CD4-positive, alpha-beta memory T cell (primary cell): ENCODE data around the gene MAP9. TPM values are rescaled to one million over a fixed set of nuclear protein-coding genes. Genes with fewer than 3 reads are reported as not detected.

ENCODE experiments used
- CTCF ChIA-PET: fragments of 350-600 bp; sonication (Branson Sonifier 250); formaldehyde crosslinking; loops from one replicate; lab custom pipeline; 2021; ENCODE audit warnings: inconsistent platforms; ENCODE audit not compliant: partially characterized antibody; lab: Charles Lee
- POLR2A ChIA-PET: fragments of 350-600 bp; sonication (Branson Sonifier 250); formaldehyde crosslinking; loops from one replicate; lab custom pipeline; 2021; ENCODE audit not compliant: partially characterized antibody; lab: Charles Lee
- DNase-seq, 5 donors: peaks; one replicate each; pipeline versions ENCODE4 v3.0.0 to v3.0.0-alpha.2; 2020 to 2022; ENCODE audit warnings: mixed read lengths in 1 of 5
- H3K27ac ChIP-seq: one replicate; pipeline ENCODE4 v1.7.0; 2013; ENCODE audit warnings: low read depth, low read length
- H3K27me3 ChIP-seq: 2 replicates; pipeline ENCODE4 v1.7.0; 2013; ENCODE audit warnings: mild to moderate bottlenecking, low read length, moderate library complexity; ENCODE audit not compliant: insufficient read depth
- H3K36me3 ChIP-seq: 2 replicates; pipeline ENCODE4 v1.7.0; 2013; ENCODE audit warnings: mild to moderate bottlenecking, low read length, moderate library complexity; ENCODE audit not compliant: insufficient read depth
- H3K4me1 ChIP-seq: 2 replicates; pipeline ENCODE4 v1.7.0; 2013; ENCODE audit warnings: mild to moderate bottlenecking, low read length, moderate library complexity; ENCODE audit not compliant: insufficient read depth
- H3K4me3 ChIP-seq, 2 donors: one replicate each; pipeline ENCODE4 v1.7.0; 2013; ENCODE audit warnings: low read length in 2 of 2, mild to moderate bottlenecking in 1 of 2
- H3K9me3 ChIP-seq, 2 donors: one replicate each; pipeline ENCODE4 v1.7.0; 2013; ENCODE audit warnings: low read length in 2 of 2, control low read depth in 1 of 2; ENCODE audit not compliant: control insufficient read depth in 1 of 2
- H3K27ac Mint-ChIP-seq, 7 donors: one replicate each; pipeline ENCODE4 v1.8.0; 2020 to 2021; ENCODE audit warnings: mixed read lengths in 7 of 7, mild to moderate bottlenecking in 6 of 7, inconsistent platforms in 3 of 7, moderate library complexity in 3 of 7
- H3K27me3 Mint-ChIP-seq, 2 donors: one replicate each; pipeline ENCODE4 v1.8.0; 2020 to 2021; ENCODE audit warnings: mixed read lengths in 2 of 2
- H3K36me3 Mint-ChIP-seq, 2 donors: one replicate each; pipeline ENCODE4 v1.8.0; 2020 to 2021; ENCODE audit warnings: mixed read lengths in 2 of 2, inconsistent platforms in 1 of 2, mild to moderate bottlenecking in 1 of 2
- H3K4me1 Mint-ChIP-seq, 4 donors: one replicate each; pipeline ENCODE4 v1.8.0; 2020 to 2021; ENCODE audit warnings: mixed read lengths in 4 of 4, mild to moderate bottlenecking in 1 of 4
- H3K4me3 Mint-ChIP-seq, 8 donors: one replicate each; pipeline ENCODE4 v1.8.0; 2020 to 2021; ENCODE audit warnings: mixed read lengths in 8 of 8, mild to moderate bottlenecking in 7 of 8, moderate library complexity in 6 of 8, inconsistent platforms in 3 of 8
- H3K9me3 Mint-ChIP-seq, 8 donors: one replicate each; pipeline ENCODE4 v1.8.0; 2020 to 2021; ENCODE audit warnings: mixed read lengths in 8 of 8, mild to moderate bottlenecking in 5 of 8, inconsistent platforms in 3 of 8, moderate library complexity in 1 of 8
- intact Hi-C: fragments of 100-400 bp; cut with micrococcal nuclease; formaldehyde crosslinking; loops from one replicate; pipeline ENCODE4 v1.15.1; 2023
- polyA plus RNA-seq, 2 donors: library from polyadenylated mRNA; unstranded; fragments of 300-500 nt; fragmentation: Illumina TruSeq; gene quantifications; one replicate each; pipeline ENCODE4 v1.2.3, GENCODE V29; 2021
- total RNA-seq, 2 experiments: library from RNA; stranded (reverse); gene quantifications; one replicate each; pipeline ENCODE4 v1.2.3, GENCODE V29; 2021

The MAP9 gene
- total and polyA plus RNA-seq, 4 experiments from 2014 or later: 4.7 to 7.9 (median 5.4) TPM

DNA sequence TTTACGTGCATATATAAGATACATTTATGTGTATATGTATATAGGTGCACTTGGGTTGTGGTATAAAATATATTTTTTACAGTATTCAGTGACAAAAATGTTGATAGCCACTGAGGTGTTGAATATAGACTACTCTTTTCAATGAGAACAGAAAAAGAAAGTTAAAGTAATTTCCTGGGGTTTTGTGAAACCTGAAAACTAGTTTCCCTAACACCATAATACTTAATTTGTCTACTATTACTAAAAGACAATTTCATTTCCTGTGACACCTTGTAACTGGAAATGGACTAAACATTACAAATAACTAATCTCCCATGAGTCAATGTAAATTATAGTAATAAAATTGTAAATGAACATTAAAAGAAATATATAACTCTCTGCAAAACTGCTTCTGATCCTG is 32.0 kb upstream of the MAP9 start:
- Histone ChIP-seq H3K4me1 (no peaks in the 10 kb centered on the region), H3K27me3 (no peaks in the 10 kb centered on the region), H3K9me3 (no peaks in the 10 kb centered on the region), H3K27ac (no peak overlapping the region), H3K4me3 (no peak overlapping the region), H3K36me3 (no peaks in the 10 kb centered on the region)
- intact Hi-C loops: no loop called here
- Mint-ChIP-seq H3K4me3 (no peak overlapping the region), H3K36me3 (no peaks in the 10 kb centered on the region), H3K27ac (no peak overlapping the region), H3K4me1 (no peaks in the 10 kb centered on the region), H3K9me3 (no peaks in the 10 kb centered on the region), H3K27me3 (peaks cover 1 to 4% of the 10 kb centered on the region in 2 donors)
- POLR2A ChIA-PET: no interaction called here
- no peak for DNase-seq
- CTCF ChIA-PET: no interaction called here

DNA sequence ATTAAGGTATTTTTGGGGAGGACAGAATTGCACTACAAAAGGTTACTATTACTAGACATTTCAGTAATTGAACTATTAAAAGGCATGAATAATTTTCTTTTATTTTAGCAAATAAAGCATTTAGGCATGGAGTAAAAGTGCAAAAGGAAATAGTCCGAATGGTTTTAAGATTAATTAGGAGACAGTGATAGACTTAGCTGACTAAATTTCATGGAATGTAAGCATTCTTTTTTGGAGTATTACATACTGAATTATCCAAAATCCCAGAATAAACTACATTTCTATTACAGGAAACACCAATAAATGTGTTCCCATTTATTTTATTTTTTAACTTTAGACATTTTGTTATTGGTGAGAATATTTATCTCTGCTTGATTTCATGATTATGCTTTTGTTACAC is 30.7 kb upstream of the MAP9 start:
- no peak overlapping the region for H3K4me3 Mint-ChIP-seq
- H3K36me3 Mint-ChIP-seq: no peaks in the 10 kb centered on the region

DNA sequence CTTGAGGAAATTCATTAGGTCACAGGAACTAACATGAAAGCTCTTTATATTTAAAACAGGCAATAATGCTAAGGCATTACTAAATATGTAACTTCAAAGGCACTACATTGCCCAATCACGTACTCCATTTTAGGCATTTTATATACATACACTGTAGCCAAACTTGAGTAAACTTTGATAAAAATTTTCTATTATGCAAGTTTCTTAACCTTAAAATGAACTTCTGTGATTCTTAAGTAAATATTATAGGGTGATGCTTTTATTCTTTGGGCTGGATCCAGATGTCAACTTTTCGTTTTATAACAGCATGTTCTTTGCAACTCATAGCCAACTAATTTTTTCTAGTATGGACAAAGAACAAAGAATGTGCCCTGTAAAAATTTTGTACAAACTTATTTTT is 28.3 kb upstream of the MAP9 start:
- no peaks in the 10 kb centered on the region for H3K36me3 Mint-ChIP-seq
- ChIA-PET CTCF (no interaction called here), POLR2A (no interaction called here)
- H3K9me3 ChIP-seq: no peaks in the 10 kb centered on the region
- no peaks in the 10 kb centered on the region for H3K36me3 ChIP-seq
- H3K4me3 ChIP-seq: no peak overlapping the region
- no peaks in the 10 kb centered on the region for H3K4me1 Mint-ChIP-seq
- no peak for DNase-seq
- no peaks in the 10 kb centered on the region for H3K27me3 ChIP-seq
- no peaks in the 10 kb centered on the region for H3K4me1 ChIP-seq
- H3K27me3 Mint-ChIP-seq: peaks cover under 1% of the 10 kb centered on the region in 2 donors
- H3K27ac ChIP-seq: no peak overlapping the region
- intact Hi-C loops: no loop called here
- H3K4me3 Mint-ChIP-seq: no peak overlapping the region
- no peak overlapping the region for H3K27ac Mint-ChIP-seq
- H3K9me3 Mint-ChIP-seq: no peaks in the 10 kb centered on the region

More for the DNA sequence above, 30.7 kb upstream of the MAP9 start:
- CTCF ChIA-PET: no interaction called here
- Histone ChIP-seq H3K27me3 (no peaks in the 10 kb centered on the region), H3K27ac (no peak overlapping the region), H3K4me1 (no peaks in the 10 kb centered on the region), H3K9me3 (no peaks in the 10 kb centered on the region), H3K36me3 (no peaks in the 10 kb centered on the region), H3K4me3 (no peak overlapping the region)
- POLR2A ChIA-PET: no interaction called here
- H3K27me3 Mint-ChIP-seq: peaks cover 0 to 4% of the 10 kb centered on the region in 2 donors
- no peaks in the 10 kb centered on the region for H3K4me1 Mint-ChIP-seq
- no peak for DNase-seq
- no peaks in the 10 kb centered on the region for H3K9me3 Mint-ChIP-seq
- no peak overlapping the region for H3K27ac Mint-ChIP-seq
- intact Hi-C loops: no loop called here

DNA sequence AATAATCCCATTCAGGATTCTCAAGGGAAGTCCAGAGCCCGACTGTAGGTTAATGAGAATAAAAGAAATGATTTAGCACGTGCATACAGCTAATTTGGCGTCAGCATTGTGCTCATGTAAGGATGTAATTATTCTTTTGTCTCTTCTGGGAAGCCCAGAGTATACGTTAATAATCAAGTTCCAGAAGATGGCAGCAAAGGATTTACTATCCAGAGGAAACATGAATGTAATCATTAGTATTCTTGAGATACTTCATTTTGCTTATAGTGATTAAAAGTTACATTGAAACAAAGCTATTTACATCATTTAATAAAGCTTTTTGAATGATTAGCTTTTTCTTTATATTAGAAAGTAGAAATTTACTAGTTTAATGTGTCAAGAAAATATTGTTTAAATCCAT is 27.1 kb upstream of the MAP9 start:
- Mint-ChIP-seq H3K27me3 (peaks cover 5 to 6% of the 10 kb centered on the region in 2 donors), H3K4me1 (no peaks in the 10 kb centered on the region), H3K9me3 (no peaks in the 10 kb centered on the region), H3K36me3 (no peaks in the 10 kb centered on the region), H3K27ac (no peak overlapping the region), H3K4me3 (no peak overlapping the region)
- Histone ChIP-seq H3K27ac (no peak overlapping the region), H3K36me3 (no peaks in the 10 kb centered on the region), H3K4me3 (no peak overlapping the region), H3K27me3 (no peaks in the 10 kb centered on the region), H3K9me3 (no peaks in the 10 kb centered on the region), H3K4me1 (no peaks in the 10 kb centered on the region)
- intact Hi-C loops: no loop called here
- CTCF ChIA-PET: no interaction called here
- POLR2A ChIA-PET: no interaction called here
- DNase-seq: no peak

DNA sequence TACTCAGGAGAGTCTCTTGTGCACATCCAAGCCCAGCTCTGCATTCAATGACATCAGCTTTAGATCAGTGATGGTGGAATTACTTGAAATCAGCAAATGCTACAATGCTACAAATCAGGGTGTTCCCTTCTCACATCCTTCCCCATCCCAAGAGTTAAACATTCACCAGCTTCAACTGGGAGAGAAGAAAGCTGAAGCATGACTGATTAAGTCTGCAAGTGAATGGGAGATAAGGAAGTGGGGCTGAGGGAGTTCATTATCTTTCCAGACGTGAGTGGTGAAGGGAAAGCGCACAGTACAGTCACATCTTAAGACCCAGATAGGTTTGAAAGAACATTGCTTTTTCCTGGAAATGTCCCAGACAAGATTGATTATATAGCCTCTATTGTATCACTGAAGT is 26.2 kb upstream of the MAP9 start:
- no peak overlapping the region for H3K27ac Mint-ChIP-seq
- intact Hi-C loops: no loop called here
- no peak overlapping the region for H3K27ac ChIP-seq
- no peaks in the 10 kb centered on the region for H3K36me3 ChIP-seq
- CTCF ChIA-PET: no interaction called here
- no peaks in the 10 kb centered on the region for H3K9me3 ChIP-seq
- no peak for DNase-seq
- H3K36me3 Mint-ChIP-seq: no peaks in the 10 kb centered on the region
- POLR2A ChIA-PET: no interaction called here
- H3K27me3 Mint-ChIP-seq: peaks cover 9% of the 10 kb centered on the region in 2 donors
- H3K4me3 Mint-ChIP-seq: no peak overlapping the region
- H3K4me3 ChIP-seq: no peak overlapping the region
- no peaks in the 10 kb centered on the region for H3K27me3 ChIP-seq
- H3K4me1 ChIP-seq: no peaks in the 10 kb centered on the region
- no peaks in the 10 kb centered on the region for H3K4me1 Mint-ChIP-seq
- no peaks in the 10 kb centered on the region for H3K9me3 Mint-ChIP-seq

DNA sequence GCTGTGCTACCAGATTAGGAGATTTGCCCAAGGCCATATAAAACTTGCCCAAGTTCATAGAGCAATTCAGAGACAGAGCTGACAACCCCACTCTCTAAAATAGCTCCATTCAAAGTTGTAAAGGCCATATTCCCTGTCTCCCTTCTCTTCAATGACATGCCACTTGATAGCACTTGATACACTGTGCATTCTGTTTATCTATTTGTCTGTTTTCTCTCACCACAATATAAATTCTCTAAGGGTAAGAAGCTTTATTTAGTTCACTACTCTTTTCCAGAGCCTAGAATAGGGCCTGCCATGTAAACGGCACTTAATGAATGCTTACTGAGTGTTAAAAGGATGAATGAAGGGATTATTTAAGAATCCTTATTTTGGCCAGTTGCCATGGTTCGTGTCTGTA is 24.1 kb upstream of the MAP9 start:
- intact Hi-C loops: no loop called here

DNA sequence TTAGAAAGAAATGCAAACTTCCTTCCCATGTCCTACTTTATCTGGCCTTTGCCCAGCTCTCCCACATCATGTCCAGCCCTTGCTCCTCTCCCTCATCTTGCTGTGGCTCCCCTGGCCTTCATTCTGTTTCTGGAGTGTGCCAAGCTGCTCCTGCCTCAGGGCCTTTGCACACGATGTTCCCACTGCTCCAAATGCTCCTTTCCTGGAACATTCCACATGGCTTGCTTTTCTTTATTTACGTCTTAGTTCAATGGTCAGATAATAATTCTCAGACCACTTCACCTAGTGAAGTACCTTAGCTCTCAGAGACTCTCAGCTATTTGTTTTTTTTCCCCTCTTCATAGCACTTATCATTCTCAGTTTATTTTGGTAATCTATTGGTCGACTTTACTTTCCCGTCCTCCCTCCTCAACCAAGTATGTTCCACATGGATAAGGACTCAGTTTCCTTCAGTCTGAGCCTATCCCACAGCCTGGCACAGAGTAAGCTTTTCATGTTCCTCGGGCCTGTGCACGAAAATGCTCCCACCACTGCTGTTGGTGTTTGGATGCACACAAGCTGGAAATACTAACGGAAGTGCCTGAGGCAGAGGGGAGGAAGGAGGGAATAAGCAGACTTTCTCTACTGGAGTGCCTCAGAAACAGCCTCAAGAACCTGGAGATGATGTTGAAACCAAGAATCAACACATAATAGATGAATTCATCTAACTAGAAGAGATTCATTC is 23.4 kb upstream of the MAP9 start:
- H3K27me3 ChIP-seq: no peaks in the 10 kb centered on the region
- no peaks in the 10 kb centered on the region for H3K9me3 ChIP-seq
- Mint-ChIP-seq H3K4me3 (peak overlapping the region in 1 of 8 donors; percentile 27), H3K36me3 (no peaks in the 10 kb centered on the region), H3K4me1 (no peaks in the 10 kb centered on the region), H3K9me3 (peaks cover 0 to 4% (median 0%) of the 10 kb centered on the region in 8 donors), H3K27me3 (peaks cover 11 to 12% of the 10 kb centered on the region in 2 donors), H3K27ac (no peak overlapping the region)
- CTCF ChIA-PET: no interaction called here
- intact Hi-C loops: no loop called here
- no peaks in the 10 kb centered on the region for H3K4me1 ChIP-seq
- no peak overlapping the region for H3K4me3 ChIP-seq
- DNase-seq: no peak
- no peaks in the 10 kb centered on the region for H3K36me3 ChIP-seq
- H3K27ac ChIP-seq: no peak overlapping the region
- POLR2A ChIA-PET: no interaction called here

More for the DNA sequence above, 24.1 kb upstream of the MAP9 start:
- Mint-ChIP-seq H3K4me3 (no peak overlapping the region), H3K27me3 (peaks cover 11 to 12% of the 10 kb centered on the region in 2 donors), H3K27ac (no peak overlapping the region), H3K4me1 (no peaks in the 10 kb centered on the region), H3K36me3 (no peaks in the 10 kb centered on the region), H3K9me3 (peaks cover 0 to 4% (median 0%) of the 10 kb centered on the region in 8 donors)
- Histone ChIP-seq H3K36me3 (no peaks in the 10 kb centered on the region), H3K4me1 (no peaks in the 10 kb centered on the region), H3K27me3 (no peaks in the 10 kb centered on the region), H3K9me3 (no peaks in the 10 kb centered on the region), H3K4me3 (no peak overlapping the region), H3K27ac (no peak overlapping the region)
- no peak for DNase-seq
- ChIA-PET CTCF (no interaction called here), POLR2A (no interaction called here)
